ENCODE data around the gene ZNF148.

GRCh38 chr3:125309476-125309875, 65.6 kb downstream of the ZNF148 start:
- TF ChIP-seq POLR2A (IDR thresholded peaks at IDR 0.05) (no peak), CTCF (IDR thresholded peaks at IDR 0.05) (no peak)
